Caco-2 (cell line): Measurements from ENCODE around the gene CLSTN1. TPM values are rescaled to one million over a fixed set of nuclear protein-coding genes. Genes with fewer than 3 reads are reported as not detected.

Experiments
- BruUV-seq: library from RNA; stranded (reverse); fragments of 400-500 nt; replicated peaks from 2 replicates; lab custom pipeline; 2021; lab: Mats Ljungman, UMichigan
- CTCF ChIA-PET: fragments of 300-600 bp; sonication (Branson Sonifier 250); formaldehyde crosslinking; loops from one replicate; lab custom pipeline; 2022; ENCODE audit warnings: antibody characterized with exemption; lab: Charles Lee
- POLR2A ChIA-PET: fragments of 300-600 bp; sonication (Branson Sonifier 250); formaldehyde crosslinking; loops from one replicate; lab custom pipeline; 2022; ENCODE audit warnings: antibody characterized with exemption; lab: Charles Lee
- DNase-seq, 2 experiments: peaks; one replicate each; pipeline versions ENCODE4 v3.0.0 to v3.0.0-alpha.2; 2020 to 2022
- H3K27me3 ChIP-seq: replicated peaks from 2 replicates; pipeline ENCODE4 v1.6.0; 2011; ENCODE audit warnings: low read length; ENCODE audit not compliant: control insufficient read depth, insufficient read depth
- H3K36me3 ChIP-seq: 2 replicates; pipeline ENCODE4 v1.5.1; 2011; ENCODE audit warnings: low read length; ENCODE audit not compliant: control insufficient read depth, insufficient read depth
- H3K4me1 ChIP-seq: fragments of 250-450 bp; sonication (Bioruptor Pico); 2 replicates; pipeline ENCODE4 v1.5.1; 2020; ENCODE audit warnings: mild to moderate bottlenecking
- H3K4me3 ChIP-seq: 2 replicates; pipeline ENCODE4 v1.5.1; 2011; ENCODE audit warnings: low read depth, mild to moderate bottlenecking, control low read depth, low read length
- H3K9me3 ChIP-seq: fragments of 250-450 bp; sonication (Bioruptor Pico); 2 replicates; pipeline ENCODE4 v1.5.1; 2020; ENCODE audit warnings: mild to moderate bottlenecking, moderate library complexity
- H3K27ac Mint-ChIP-seq: one replicate; pipeline ENCODE4 v1.8.0; 2022; ENCODE audit warnings: mixed read lengths; ENCODE audit not compliant: unreplicated experiment
- H3K27me3 Mint-ChIP-seq: one replicate; pipeline ENCODE4 v1.8.0; 2022; ENCODE audit warnings: mixed read lengths; ENCODE audit not compliant: insufficient read depth, unreplicated experiment
- H3K36me3 Mint-ChIP-seq: one replicate; pipeline ENCODE4 v1.8.0; 2022; ENCODE audit warnings: mild to moderate bottlenecking, mixed read lengths; ENCODE audit not compliant: insufficient read depth, unreplicated experiment
- H3K4me1 Mint-ChIP-seq: one replicate; pipeline ENCODE4 v1.8.0; 2022; ENCODE audit warnings: low read depth, mixed read lengths; ENCODE audit not compliant: unreplicated experiment
- H3K4me3 Mint-ChIP-seq: one replicate; pipeline ENCODE4 v1.8.0; 2022; ENCODE audit warnings: mild to moderate bottlenecking, moderate library complexity, mixed read lengths; ENCODE audit not compliant: unreplicated experiment
- H3K9me3 Mint-ChIP-seq: one replicate; pipeline ENCODE4 v1.8.0; 2022; ENCODE audit warnings: mixed read lengths; ENCODE audit not compliant: unreplicated experiment
- intact Hi-C: fragments of 100-400 bp; cut with micrococcal nuclease; formaldehyde crosslinking; loops from one replicate; pipeline ENCODE4 v1.10.0; 2022; ENCODE audit not compliant: unreplicated experiment
- total RNA-seq: library from RNA; stranded (reverse); gene quantifications from 2 replicates; pipeline ENCODE4 v1.2.3, GENCODE V29; 2022
- TF ChIP-seq, protein P1 (sequence below), 2 experiments: fragments of 200-600 bp in 1 of 2; IDR thresholded peaks; 1 replicate in 1 of 2; 2 replicates in 1 of 2; pipeline versions ENCODE4 v1.5.1 to v1.8.0; 2011 to 2022; ENCODE audit warnings: antibody characterized with exemption in 1 of 2, control low read depth in 1 of 2, inconsistent platforms in 1 of 2, low read depth in 1 of 2, low read length in 1 of 2, mild to moderate bottlenecking in 1 of 2, moderate library complexity in 1 of 2; ENCODE audit not compliant: insufficient read depth in 1 of 2, severe bottlenecking in 1 of 2, unreplicated experiment in 1 of 2

Gene CLSTN1
- total RNA-seq, 1 experiment from 2014 or later: 102 TPM

GRCh38 chr1:9846611-9847171, 22.9 kb upstream of the CLSTN1 start:
- POLR2A ChIA-PET: no interaction called here
- intact Hi-C loops: no loop called here

DNA sequence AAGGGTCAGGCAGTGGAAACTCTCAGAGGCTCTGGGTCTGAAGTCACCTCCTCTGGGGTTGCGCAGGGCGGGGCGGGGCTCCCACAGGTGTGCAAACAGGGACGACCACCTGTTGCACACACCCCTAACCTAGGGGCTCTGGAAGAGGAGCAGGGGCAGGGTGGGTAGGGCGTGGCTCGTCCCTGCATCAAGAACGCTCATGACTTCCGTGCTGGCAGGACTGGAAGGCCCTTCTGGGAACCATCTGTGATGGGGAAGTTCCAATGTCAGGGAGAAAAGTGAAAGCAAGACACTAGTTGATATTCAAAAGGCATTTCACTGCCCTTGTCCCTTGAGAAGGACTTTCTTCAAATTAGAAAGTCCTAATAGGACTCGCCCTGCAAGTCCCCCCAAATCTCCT, 22.1 kb upstream of the CLSTN1 start:
- no peaks in the 10 kb centered on the region for H3K4me1 Mint-ChIP-seq
- H3K36me3 Mint-ChIP-seq: no peaks in the 10 kb centered on the region
- H3K4me3 Mint-ChIP-seq: no peak overlapping the region
- no peak overlapping the region for H3K4me3 ChIP-seq
- no peaks in the 10 kb centered on the region for H3K9me3 Mint-ChIP-seq
- H3K9me3 ChIP-seq: no peaks in the 10 kb centered on the region
- POLR2A ChIA-PET: no interaction called here
- TF ChIP-seq, protein P1, sequence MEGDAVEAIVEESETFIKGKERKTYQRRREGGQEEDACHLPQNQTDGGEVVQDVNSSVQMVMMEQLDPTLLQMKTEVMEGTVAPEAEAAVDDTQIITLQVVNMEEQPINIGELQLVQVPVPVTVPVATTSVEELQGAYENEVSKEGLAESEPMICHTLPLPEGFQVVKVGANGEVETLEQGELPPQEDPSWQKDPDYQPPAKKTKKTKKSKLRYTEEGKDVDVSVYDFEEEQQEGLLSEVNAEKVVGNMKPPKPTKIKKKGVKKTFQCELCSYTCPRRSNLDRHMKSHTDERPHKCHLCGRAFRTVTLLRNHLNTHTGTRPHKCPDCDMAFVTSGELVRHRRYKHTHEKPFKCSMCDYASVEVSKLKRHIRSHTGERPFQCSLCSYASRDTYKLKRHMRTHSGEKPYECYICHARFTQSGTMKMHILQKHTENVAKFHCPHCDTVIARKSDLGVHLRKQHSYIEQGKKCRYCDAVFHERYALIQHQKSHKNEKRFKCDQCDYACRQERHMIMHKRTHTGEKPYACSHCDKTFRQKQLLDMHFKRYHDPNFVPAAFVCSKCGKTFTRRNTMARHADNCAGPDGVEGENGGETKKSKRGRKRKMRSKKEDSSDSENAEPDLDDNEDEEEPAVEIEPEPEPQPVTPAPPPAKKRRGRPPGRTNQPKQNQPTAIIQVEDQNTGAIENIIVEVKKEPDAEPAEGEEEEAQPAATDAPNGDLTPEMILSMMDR (IDR thresholded peaks at IDR 0.05; ENCODE audit: insufficient read depth in 1 of 2, low read depth in 1 of 2, low read length in 1 of 2, severe bottlenecking in 1 of 2, unreplicated experiment in 1 of 2): no peak
- no peak for DNase-seq
- no peaks in the 10 kb centered on the region for H3K4me1 ChIP-seq
- BruUV-seq: no TSS peak
- no peaks in the 10 kb centered on the region for H3K36me3 ChIP-seq
- intact Hi-C loops: no loop called here
- CTCF ChIA-PET: no interaction called here
- no peaks in the 10 kb centered on the region for H3K27me3 Mint-ChIP-seq
- no peaks in the 10 kb centered on the region for H3K27me3 ChIP-seq
- no peak overlapping the region for H3K27ac Mint-ChIP-seq

More at GRCh38 chr1:9846611-9847171, 22.9 kb upstream of the CLSTN1 start:
- TF ChIP-seq, protein P1 (IDR thresholded peaks at IDR 0.05; ENCODE audit: insufficient read depth in 1 of 2, low read depth in 1 of 2, low read length in 1 of 2, severe bottlenecking in 1 of 2, unreplicated experiment in 1 of 2): no peak
- no peaks in the 10 kb centered on the region for H3K9me3 Mint-ChIP-seq
- CTCF ChIA-PET: no interaction called here
- Histone ChIP-seq H3K4me3 (no peak overlapping the region), H3K27me3 (no peaks in the 10 kb centered on the region), H3K9me3 (no peaks in the 10 kb centered on the region), H3K4me1 (no peaks in the 10 kb centered on the region), H3K36me3 (no peaks in the 10 kb centered on the region)
- H3K4me1 Mint-ChIP-seq: no peaks in the 10 kb centered on the region
- DNase-seq: no peak
- no peaks in the 10 kb centered on the region for H3K36me3 Mint-ChIP-seq
- no peak overlapping the region for H3K4me3 Mint-ChIP-seq
- BruUV-seq: no TSS peak
- no peaks in the 10 kb centered on the region for H3K27me3 Mint-ChIP-seq
- H3K27ac Mint-ChIP-seq: no peak overlapping the region

DNA sequence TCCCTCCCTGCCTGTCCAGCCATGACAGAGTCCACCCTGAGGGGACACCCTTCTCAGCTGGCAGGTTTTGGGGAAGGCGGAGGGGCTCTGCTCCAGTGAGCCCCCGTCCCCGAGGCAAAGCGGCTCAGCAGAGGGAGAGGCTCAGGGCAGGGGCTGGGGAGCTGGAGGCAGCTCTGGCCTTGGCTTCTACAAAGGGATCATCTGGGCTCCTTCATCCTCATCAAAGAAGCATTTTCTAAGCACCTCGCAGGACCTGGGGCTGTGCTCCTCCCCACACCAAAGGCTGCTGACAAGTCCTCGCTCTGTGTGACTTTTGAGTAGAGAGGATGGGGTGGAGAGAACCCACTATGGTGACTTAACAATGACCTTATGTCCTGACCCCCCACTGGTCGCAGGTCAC, 21.0 kb upstream of the CLSTN1 start:
- Histone ChIP-seq H3K9me3 (no peaks in the 10 kb centered on the region), H3K4me3 (no peak overlapping the region), H3K27me3 (no peaks in the 10 kb centered on the region), H3K36me3 (no peaks in the 10 kb centered on the region), H3K4me1 (no peaks in the 10 kb centered on the region)
- Mint-ChIP-seq H3K36me3 (no peaks in the 10 kb centered on the region), H3K27me3 (no peaks in the 10 kb centered on the region), H3K27ac (no peak overlapping the region), H3K9me3 (no peaks in the 10 kb centered on the region), H3K4me3 (no peak overlapping the region), H3K4me1 (no peaks in the 10 kb centered on the region)
- ChIA-PET CTCF (no interaction called here), POLR2A (no interaction called here)
- TF ChIP-seq, protein P1 (IDR thresholded peaks at IDR 0.05; ENCODE audit: insufficient read depth in 1 of 2, low read depth in 1 of 2, low read length in 1 of 2, severe bottlenecking in 1 of 2, unreplicated experiment in 1 of 2): no peak
- DNase-seq: no peak
- intact Hi-C loops: no loop called here
- no TSS peak for BruUV-seq
